AG04449 (cell line): ENCODE measurements around the gene RNF126.
A peak's percentile ranks its signal among the peaks of the same experiment; 100 is the strongest.

ENCODE experiments used
- CTCF ChIA-PET: fragments of 350-600 bp; formaldehyde crosslinking; extraction: SDS; loops from one replicate; lab custom pipeline; 2021; ENCODE audit warnings: antibody characterized with exemption; lab: Yijun Ruan, JAX
- POLR2A ChIA-PET: fragments of 400-600, 350-600 bp; formaldehyde crosslinking; extraction: SDS; loops from one replicate; lab custom pipeline; 2020; ENCODE audit warnings: antibody characterized with exemption, inconsistent platforms; lab: Yijun Ruan, JAX
- DNase-seq: peaks from one replicate; pipeline ENCODE4 v3.0.0-alpha.2; 2010; ENCODE audit warnings: low read depth, low spot score
- H3K4me3 ChIP-seq: 2 replicates; pipeline ENCODE4 v1.5.1; 2011; ENCODE audit warnings: low read depth, mild to moderate bottlenecking, control low read depth, low read length
- CTCF ChIP-seq: IDR thresholded peaks from one replicate; pipeline ENCODE4 v1.5.1; 2011; ENCODE audit warnings: mild to moderate bottlenecking, moderate library complexity, low read length, control low read depth, inconsistent platforms; ENCODE audit not compliant: insufficient read depth; ENCODE audit errors: missing control alignments

The RNF126 gene

DNA sequence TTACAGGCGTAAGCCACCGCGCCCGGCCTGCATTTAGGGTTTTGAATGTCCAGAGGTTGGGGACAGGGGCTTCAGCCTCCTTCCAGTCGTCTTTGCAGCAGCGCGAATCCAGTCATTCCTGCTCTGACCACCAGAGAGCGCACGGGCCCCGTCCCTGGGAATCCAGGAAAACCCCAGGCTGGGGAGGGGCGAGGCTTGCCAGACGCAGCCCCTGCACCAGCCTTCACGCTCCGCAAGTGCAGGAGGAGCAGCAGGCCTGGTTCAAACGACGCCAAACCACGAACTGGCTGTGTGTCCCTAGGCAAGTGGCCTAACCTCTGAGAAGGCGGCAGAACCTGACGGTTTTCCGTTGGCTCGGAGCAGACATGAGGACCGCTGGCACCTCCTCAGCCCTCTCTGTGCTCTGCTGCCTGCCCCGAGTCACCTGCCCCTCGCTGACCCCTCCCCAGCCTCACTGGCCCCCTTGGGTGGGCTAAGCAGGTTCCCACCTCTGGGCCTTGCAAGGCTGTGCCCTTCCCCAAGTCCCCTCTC lies 2.0 kb upstream of the RNF126 start:
- CTCF ChIA-PET, result interaction anchor here (0.7 to 1.3 kb wide), 3 partner anchors 14 to 72 kb away, joined by 3 to 5 read pairs (median 5); no protein-coding TSS in a partner anchor

DNA sequence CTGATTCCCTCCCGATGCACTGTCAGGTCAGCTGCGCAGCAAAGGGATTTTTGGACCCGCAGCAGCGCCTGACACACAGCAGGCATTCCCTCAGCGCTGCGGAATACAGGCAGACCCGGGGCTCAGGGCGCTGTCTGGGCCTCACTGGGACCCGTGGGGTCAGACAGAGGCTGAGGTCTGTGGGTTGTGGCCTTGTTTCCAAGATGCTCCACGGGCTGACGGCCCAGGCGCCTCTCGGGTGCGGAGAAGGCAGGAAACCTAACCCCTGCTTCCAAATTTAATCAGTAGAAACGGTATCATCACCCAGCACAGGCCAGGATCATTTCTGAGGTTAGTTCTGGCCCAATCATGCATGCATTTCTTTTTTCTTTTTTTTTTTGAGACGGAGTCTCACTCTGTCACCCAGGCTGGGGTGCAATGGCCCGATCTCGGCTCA lies 686 bp upstream of the RNF126 start:
- no peak for DNase-seq
- H3K4me3 ChIP-seq, result peak overlapping the region; percentile 64
- CTCF ChIA-PET, result interaction anchor here (1.0 to 1.9 kb wide), 7 partner anchors 16 to 202 kb away, joined by 3 to 14 read pairs (median 7); no protein-coding TSS in a partner anchor
- POLR2A ChIA-PET, result interaction anchor here (0.8 to 1.5 kb wide), 3 partner anchors 12 to 17 kb away, joined by 4 to 10 read pairs (median 6); partner anchors contain the start of gene FSTL3
- no peak for TF ChIP-seq CTCF

More for the DNA sequence above, 2.0 kb upstream of the RNF126 start:
- H3K4me3 ChIP-seq, result peak overlapping the region; percentile 45
- DNase-seq, result no peak
- peak; percentile 92 for TF ChIP-seq CTCF
- POLR2A ChIA-PET, result no interaction called here

DNA sequence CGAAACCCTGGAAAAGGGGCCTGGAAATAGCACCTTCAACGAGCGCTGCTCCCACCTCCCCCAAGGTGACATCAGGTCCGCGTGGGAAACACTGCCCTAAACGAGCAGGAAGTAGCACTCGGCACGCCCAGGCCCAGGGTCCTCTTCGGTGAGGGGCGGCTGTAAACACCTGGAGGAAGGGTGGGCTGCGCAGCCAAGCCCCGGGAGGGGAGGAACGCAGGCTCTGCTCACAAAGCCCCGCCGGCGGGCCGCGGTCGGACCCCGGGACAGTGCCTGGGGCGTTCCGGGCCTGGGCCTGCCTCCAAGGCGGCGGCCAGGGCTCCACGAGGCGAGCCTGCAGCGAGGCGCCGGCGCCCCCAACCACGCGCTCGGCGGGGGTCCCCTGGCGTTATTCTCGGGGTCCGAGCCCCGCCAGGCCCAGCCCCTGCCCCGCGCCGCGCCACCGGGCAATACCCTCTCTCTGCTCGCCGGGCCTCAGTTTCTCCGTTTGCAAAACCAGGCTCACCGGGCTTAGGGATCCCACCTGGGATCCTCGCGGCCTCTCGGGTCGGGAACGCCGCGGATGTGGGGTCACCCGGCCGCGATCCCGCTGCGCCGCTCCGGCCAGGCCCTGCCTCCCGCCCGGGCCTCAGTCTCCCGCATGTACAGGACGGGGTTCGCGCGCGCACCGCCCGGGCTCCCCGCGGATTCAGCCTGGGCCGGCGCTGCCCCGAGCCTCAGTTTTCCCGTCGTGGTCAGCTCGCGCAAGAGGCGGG lies 630 bp downstream of the RNF126 start:
- peak overlapping the region; percentile 85 for H3K4me3 ChIP-seq
- CTCF ChIA-PET, result interaction anchor here (1.4 to 1.9 kb wide), 4 partner anchors 69 to 203 kb away, joined by 3 to 14 read pairs (median 8); no protein-coding TSS in a partner anchor
- POLR2A ChIA-PET, result interaction anchor here (1.2 to 1.5 kb wide), 2 partner anchors 14 to 18 kb away, joined by 6 to 10 read pairs; partner anchors contain the start of gene FSTL3
- no peak for TF ChIP-seq CTCF
- DNase-seq, result no peak

DNA sequence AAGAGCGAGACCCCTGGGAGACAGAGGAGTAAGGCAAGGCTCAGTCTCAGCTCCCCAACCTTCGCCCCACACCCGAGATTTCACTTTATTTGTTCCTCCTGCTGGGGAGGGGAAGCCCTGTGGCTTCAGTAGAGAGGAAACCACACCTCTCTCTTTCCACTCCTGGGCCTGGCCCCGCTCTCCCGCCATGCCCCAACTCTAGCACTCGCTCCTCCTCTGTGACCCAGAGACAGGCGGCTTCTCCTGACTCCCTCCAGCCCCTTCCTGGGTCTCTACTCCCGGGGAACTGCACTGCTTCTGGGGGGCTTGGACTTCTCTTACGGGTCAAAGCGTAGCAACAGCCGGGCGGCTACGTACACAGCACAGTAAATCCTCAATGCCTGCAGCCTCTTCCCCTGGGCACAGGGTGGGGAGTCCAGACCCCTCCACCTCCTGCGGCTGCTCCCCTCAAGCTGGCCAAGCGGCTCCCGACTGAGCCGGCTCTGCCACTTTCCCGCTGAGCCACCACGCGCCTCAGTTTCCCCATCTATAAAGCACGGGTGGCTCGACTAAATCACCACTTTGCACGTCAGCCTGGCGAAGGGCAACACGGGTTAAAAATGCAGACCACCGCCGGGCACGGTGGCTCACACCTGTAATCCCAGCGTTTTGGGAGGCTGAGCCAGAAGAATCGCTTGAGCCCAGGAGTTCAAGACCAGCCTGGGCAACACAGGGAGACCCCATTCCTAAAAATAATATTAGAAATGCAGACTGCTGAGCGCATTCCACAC lies 1.4 kb downstream of the RNF126 start:
- ChIA-PET POLR2A (no interaction called here), CTCF (no interaction called here)
- DNase-seq, result no peak
- H3K4me3 ChIP-seq, result peak overlapping the region; percentile 85
- no peak for TF ChIP-seq CTCF

DNA sequence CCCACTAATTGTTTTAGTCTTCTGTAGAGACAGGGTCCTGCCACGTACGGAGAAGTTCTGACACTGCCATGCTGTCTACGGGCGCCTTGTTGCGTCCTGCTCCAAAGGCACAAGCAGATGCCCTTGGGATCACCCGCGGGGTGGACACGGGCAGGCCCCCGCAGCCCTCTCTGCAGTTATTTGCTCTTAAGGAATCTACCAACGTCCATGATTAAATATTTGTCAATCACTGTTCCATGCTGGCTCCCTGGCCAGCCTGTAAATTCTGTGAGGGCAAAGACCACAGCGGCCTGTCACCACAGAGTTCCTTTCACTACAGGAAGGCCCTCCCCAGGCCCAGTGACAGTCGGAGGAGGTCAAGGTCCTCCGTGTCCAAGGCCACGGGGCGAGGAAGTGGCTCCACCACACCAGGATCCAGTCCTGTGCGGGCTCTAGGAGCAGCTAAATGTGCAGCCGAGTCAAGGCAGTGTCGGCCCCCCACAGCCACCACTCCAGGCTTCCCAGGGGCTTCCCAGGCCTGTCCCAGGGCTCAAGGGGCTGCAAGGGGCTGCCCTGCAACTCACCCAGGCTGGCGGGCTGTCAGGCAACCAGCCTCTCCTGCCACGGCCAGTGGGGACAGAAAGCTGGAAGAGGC lies 2.1 kb downstream of the RNF126 start:
- no peak for TF ChIP-seq CTCF
- POLR2A ChIA-PET, result no interaction called here
- peak overlapping the region; percentile 85 for H3K4me3 ChIP-seq
- CTCF ChIA-PET, result no interaction called here
- DNase-seq, result no peak
